ENCODE measurements around the gene CYTH1. TPM values are rescaled to one million over a fixed set of nuclear protein-coding genes. Genes with fewer than 3 reads are reported as not detected.
A peak's percentile ranks its signal among the peaks of the same experiment; 100 is the strongest.
"Not testable (repeated sequence)": the region's sequence is repeated elsewhere in the genome, so short reads cannot be mapped to it uniquely, and the experiment has no call there.

CYTH1 gene
- total RNA-seq, 1 experiment from 2014 or later: 18.9 TPM

DNA sequence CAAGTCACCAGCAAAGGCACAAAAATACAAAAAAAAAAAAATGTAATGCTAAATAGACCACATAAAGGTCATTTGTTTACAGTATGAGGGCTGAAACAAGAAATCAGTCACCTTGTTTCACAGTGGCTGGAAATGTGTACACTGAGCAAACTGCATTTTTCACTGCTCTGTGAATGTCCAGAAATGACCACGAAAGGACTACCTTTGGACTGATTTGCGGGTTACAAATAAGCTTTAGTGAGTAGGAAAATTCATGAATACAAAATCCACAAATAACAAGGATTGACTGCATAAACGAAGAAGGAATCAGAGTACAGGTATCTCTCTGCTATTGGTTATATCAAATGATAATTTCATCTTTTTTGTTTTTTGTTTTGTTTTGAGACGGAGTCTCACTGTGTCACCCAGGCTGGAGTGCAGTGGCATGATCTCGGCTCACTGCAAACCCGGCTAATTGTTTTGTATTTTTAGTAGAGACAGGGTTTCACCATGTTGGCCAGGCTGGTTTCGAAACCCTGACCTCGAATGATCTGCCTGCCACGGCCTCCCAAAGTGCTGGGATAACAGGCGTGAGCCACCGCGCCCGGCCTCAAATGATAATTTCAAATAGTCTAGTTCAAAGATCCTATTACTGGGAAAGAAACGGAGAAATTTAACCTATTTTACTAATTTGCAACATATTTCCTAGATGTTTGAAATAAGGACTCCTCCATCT lies 30.5 kb downstream of the CYTH1 start:
- Histone ChIP-seq H3K27me3 (replicated peaks) (no peaks in the 10 kb centered on the region), H3K4me3 (no peak overlapping the region), H3K4me1 (replicated peaks) (peaks cover 7% of the 10 kb centered on the region), H3K9me3 (replicated peaks) (no peaks in the 10 kb centered on the region), H3K27ac (no peak overlapping the region), H3K36me3 (no peaks in the 10 kb centered on the region)
- no peak for DNase-seq (ENCODE audit: low read depth in 1 of 2, low spot score in 2 of 2)

DNA sequence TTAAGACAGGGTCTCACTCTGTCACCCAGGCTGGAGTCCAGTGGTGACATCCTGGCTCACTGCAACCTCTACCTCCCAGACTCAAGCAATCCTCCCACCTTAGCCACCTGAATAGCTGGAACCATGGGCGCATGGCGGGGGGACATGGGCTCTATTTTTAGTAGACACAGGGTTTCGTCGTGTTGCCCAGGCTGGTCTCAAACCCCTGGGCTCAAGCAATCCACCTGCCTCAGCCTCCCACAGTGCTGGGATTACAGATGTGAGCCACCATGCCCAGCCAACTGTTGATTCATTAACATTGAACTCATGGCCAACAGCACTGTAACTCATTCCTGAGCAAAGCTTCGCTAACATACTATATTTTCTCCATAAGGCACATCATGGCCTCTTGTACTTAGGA lies 31.1 kb downstream of the CYTH1 start:
- H3K4me3 ChIP-seq; H3K4me1 ChIP-seq (replicated peaks); DNase-seq (ENCODE audit: low read depth in 1 of 2, low spot score in 2 of 2); H3K27ac ChIP-seq; H3K27me3 ChIP-seq (replicated peaks); H3K9me3 ChIP-seq (replicated peaks); H3K36me3 ChIP-seq: not testable (repeated sequence)

DNA sequence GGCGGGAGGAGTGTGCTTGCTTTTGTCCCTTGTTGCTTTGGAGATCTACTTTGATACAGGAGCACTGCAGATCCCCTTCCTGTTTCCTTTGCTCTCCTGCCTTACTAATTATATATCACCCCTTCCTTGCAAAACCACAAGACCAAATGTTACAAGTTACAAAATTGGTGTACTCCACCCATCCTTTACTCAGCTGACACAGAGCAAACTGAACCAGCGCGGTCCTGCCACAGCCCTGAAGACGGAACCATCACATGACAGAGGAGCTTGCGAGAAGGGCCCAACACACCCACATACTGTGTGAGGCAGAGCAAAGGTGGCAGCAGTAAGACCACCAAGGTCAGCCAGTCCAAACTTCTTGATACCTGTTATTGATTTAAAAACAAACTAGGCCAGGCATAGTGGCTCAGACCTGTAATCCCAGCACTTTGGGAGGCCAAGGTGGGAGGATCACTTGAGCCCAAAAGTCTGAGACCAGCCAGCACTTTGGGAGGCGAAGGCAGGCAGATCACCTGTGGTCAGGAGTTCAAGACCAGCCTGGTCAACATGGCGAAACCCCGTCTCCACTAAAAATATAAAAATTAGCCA lies 33.2 kb downstream of the CYTH1 start:
- no peaks in the 10 kb centered on the region for H3K9me3 ChIP-seq (replicated peaks)
- no peak overlapping the region for H3K27ac ChIP-seq
- DNase-seq (ENCODE audit: low read depth in 1 of 2, low spot score in 2 of 2): no peak
- H3K4me3 ChIP-seq: no peak overlapping the region
- no peaks in the 10 kb centered on the region for H3K27me3 ChIP-seq (replicated peaks)
- H3K4me1 ChIP-seq (replicated peaks): peaks cover 7% of the 10 kb centered on the region
- no peaks in the 10 kb centered on the region for H3K36me3 ChIP-seq

DNA sequence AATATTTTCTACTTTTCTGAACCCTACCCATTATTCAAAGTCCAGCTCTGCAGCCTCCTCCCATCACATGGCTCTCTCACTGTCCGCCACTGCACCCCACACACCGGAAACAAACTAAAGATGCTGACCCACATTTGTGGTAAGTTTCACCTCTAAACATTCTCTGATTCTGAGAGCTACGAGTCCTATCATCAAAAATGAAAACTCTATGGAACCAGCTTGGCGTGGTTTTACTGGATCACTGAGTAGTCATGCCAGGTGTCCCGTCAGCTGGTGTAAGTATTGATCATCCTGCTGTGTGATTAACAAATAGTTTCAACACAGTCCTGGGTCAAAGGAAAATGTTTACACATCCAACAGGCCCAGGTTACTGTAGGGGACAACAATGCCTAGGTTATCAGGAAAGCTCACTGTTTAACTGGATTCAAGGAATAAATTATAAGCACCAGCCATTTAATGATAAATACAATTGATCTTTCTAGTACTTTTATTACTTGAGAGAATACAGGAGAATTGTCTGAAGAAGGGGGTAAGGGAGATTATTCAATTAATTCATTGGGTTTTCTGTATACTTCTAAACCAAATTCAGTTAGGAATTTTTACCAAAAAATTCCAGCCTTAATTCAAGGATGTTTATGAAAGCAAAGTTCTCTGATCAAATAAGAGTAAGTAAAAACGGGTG lies 33.9 kb downstream of the CYTH1 start:
- no peak for DNase-seq (ENCODE audit: low read depth in 1 of 2, low spot score in 2 of 2)

DNA sequence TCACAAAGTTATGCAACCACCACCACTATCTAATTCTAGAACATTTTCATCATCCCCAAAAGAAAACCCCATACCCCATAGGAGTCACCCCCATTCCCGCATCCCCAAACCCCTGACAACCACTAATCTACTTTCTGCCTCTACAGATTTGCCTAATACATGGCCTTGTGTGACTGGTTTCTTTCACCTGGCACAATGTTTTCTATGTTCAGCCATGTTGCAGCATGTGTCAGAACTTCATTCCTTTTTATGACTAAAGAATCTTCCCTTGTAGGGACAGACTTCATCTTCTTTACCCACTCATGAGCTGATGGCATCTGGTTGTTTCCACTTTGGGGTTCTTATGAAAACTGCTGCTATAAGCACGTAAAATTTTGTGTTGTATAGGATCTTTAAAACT lies 34.6 kb downstream of the CYTH1 start:
- no peak overlapping the region for H3K4me3 ChIP-seq
- no peaks in the 10 kb centered on the region for H3K27me3 ChIP-seq (replicated peaks)
- no peaks in the 10 kb centered on the region for H3K36me3 ChIP-seq
- peaks cover 7% of the 10 kb centered on the region for H3K4me1 ChIP-seq (replicated peaks)
- no peak for DNase-seq (ENCODE audit: low read depth in 1 of 2, low spot score in 2 of 2)
- no peaks in the 10 kb centered on the region for H3K9me3 ChIP-seq (replicated peaks)
- H3K27ac ChIP-seq: no peak overlapping the region

More for the DNA sequence above, 33.9 kb downstream of the CYTH1 start:
- no peak overlapping the region for H3K4me3 ChIP-seq
- H3K36me3 ChIP-seq: no peaks in the 10 kb centered on the region
- peaks cover 7% of the 10 kb centered on the region for H3K4me1 ChIP-seq (replicated peaks)
- no peaks in the 10 kb centered on the region for H3K27me3 ChIP-seq (replicated peaks)
- no peak overlapping the region for H3K27ac ChIP-seq
- H3K9me3 ChIP-seq (replicated peaks): no peaks in the 10 kb centered on the region

DNA sequence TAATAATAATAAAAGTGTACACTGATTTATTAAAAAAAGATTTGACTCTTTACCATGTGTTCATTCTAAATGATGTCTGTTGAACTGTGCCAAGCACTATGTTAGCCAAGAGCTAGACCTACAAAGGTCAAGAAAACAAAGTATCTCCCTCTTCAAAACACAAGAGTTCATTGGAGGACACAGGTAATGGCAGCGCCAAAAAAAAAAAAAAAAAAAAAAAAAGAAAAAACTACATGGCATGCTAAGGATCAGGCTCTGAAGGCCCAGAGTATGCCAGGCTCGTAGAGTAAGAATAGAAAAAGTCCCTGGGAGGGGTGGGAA lies 35.2 kb downstream of the CYTH1 start:
- no peaks in the 10 kb centered on the region for H3K27me3 ChIP-seq (replicated peaks)
- DNase-seq (ENCODE audit: low read depth in 1 of 2, low spot score in 2 of 2): no peak
- H3K4me1 ChIP-seq (replicated peaks): peaks cover 7% of the 10 kb centered on the region
- no peaks in the 10 kb centered on the region for H3K36me3 ChIP-seq
- no peaks in the 10 kb centered on the region for H3K9me3 ChIP-seq (replicated peaks)
- no peak overlapping the region for H3K4me3 ChIP-seq
- H3K27ac ChIP-seq: no peak overlapping the region

DNA sequence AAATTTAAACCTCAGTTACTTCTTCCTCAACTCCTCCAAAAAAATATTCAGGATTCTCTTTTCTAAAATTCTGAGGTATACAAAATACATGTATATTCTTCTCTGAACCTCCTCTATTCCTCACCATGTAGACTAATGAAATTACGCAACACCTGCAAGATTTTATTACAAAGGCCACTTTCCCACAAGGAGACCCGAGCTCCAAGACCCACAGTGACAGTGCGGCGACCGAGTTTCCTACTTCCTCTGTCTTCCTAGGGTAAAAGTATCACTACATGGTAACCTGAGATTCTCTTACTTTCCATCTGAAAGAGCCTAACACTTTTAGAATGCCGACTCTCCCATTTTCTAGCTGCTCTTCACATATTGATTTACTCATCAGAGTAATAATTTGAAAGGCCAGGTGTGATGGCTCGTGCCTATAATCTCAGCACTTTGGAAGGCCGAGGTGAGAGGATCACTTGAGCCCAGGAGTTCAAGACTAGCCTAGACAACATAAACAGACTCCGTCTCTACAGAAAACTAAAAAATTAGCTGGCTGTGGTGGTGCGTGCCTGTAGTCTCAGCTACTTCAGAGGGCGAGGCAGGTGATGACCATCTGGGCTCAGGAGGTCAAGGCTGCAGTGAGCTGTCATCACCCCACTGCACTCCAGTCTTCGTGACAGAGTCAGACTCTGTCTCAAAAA lies 35.7 kb downstream of the CYTH1 start:
- Histone ChIP-seq H3K4me1 (replicated peaks) (peaks cover 7% of the 10 kb centered on the region), H3K4me3 (no peak overlapping the region), H3K9me3 (replicated peaks) (no peaks in the 10 kb centered on the region), H3K36me3 (no peaks in the 10 kb centered on the region), H3K27me3 (replicated peaks) (no peaks in the 10 kb centered on the region), H3K27ac (no peak overlapping the region)
- DNase-seq (ENCODE audit: low read depth in 1 of 2, low spot score in 2 of 2): no peak

DNA sequence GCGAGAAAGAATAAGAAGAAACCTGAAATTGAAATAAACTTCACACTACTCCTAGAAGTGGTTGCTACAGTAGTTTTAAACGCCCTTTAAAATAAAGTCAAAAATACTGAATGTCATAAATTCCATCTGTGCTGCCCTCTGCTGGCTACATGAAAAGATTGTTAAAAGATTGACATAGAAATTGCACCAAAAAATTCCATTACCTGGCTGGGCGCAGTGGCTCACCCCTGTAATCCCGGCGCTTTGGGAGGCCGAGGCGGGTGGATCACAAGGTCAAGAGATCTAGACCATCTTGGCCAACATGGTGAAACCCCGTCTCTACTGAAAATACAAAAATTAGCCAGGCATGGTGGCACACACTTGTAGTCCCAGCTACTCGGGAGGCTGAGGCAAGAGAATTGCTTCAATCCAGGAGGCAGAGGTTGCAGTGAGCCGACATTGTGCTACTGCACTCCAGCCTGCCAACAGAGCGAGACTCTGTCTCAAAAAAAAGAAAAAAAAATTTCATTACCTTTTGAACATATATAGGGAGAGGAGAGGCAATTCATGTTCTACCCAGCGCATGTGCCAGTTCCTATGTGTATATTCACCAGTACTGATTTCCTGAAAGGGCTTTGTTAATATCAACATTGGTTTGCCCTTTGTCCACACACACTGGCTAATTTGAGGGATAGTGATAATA lies 36.5 kb downstream of the CYTH1 start:
- no peak overlapping the region for H3K4me3 ChIP-seq
- H3K9me3 ChIP-seq (replicated peaks): no peaks in the 10 kb centered on the region
- H3K4me1 ChIP-seq (replicated peaks): peaks cover 7% of the 10 kb centered on the region
- H3K27ac ChIP-seq: no peak overlapping the region
- no peaks in the 10 kb centered on the region for H3K36me3 ChIP-seq
- H3K27me3 ChIP-seq (replicated peaks): no peaks in the 10 kb centered on the region
- DNase-seq (ENCODE audit: low read depth in 1 of 2, low spot score in 2 of 2): peak in 1 of 2 experiments; percentile 42

DNA sequence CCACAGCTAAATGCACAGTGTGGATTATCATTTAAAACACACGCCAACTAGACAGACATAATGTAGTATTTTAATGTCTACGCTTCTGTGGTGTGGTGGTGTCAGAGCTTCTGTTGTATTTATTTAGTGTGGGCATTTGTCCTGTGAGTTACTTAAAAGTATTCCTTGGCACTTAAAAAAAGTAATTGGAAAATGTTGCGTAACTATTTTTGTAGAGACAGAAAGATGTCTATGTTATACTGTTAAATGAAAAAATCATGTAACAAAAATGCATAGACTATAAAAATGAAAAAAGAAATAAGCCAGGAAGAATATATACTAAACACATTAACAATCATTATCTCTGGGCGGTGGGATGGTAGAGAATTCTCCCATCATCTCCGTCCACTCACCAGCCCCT lies 39.2 kb downstream of the CYTH1 start:
- Histone ChIP-seq H3K36me3 (no peaks in the 10 kb centered on the region), H3K9me3 (replicated peaks) (no peaks in the 10 kb centered on the region), H3K4me1 (replicated peaks) (no peaks in the 10 kb centered on the region), H3K4me3 (no peak overlapping the region), H3K27me3 (replicated peaks) (no peaks in the 10 kb centered on the region), H3K27ac (no peak overlapping the region)
- DNase-seq (ENCODE audit: low read depth in 1 of 2, low spot score in 2 of 2): no peak

DNA sequence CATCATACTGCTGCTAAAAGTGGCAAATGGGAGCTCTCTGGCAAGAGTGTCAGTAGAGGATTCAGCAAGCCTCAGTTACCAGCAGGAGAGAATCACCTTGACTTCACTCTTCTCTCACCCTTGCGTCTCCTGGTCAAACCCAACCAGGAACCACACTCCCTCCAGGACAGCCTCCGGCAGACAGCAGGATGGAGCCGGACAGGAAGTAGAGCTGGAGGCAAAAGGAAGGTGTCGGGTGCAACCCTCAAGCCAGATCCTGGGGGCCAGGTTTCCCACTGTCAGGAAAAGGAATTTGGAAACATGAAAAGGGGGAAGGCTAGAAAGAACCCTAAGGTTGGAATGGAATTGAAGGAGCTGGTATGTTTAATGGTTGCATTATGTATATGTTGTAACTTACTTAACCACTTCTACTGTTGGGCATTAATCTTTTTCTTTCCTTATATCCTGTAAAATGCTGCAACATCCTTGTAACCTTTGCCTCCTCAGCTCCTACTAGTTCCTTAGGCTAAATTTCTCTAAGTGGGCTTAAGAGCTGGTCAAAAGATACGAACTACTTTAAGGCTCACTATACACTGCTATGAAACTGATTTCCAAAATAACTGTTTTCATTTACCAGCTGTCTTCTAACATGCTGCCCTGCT lies 40.3 kb downstream of the CYTH1 start:
- H3K4me1 ChIP-seq (replicated peaks): peaks cover 8% of the 10 kb centered on the region
- no peak for DNase-seq (ENCODE audit: low read depth in 1 of 2, low spot score in 2 of 2)

DNA sequence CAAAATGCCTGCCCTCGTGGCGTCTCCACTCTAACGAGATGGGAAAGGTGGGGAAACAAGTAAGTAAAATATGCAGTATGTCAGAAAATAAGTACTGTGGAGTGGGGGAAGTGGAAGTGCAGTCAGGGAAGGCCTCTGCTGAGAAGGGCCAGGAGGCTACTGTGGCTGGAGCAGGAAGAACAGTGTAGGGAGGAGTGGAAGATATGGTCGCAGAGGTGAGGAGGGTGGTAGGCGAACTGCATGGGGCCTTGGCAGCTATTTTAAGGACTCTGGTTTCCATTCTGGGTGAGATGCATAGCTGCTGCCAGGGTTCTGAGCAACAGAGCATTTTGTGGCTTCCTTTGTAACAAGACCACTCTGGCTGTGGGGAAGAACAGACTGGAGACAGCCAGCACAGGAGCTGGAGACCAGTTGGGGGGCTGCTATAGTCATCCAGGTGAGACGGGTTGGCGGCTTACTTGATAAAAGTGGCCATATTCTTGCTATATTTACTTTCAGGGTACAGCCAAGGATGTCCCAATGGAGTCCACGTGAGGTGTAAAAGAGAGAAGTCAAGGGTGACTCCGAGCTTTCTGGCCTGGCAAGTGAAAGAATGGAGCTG lies 42.6 kb downstream of the CYTH1 start:
- no peaks in the 10 kb centered on the region for H3K27me3 ChIP-seq (replicated peaks)

More for the DNA sequence above, 40.3 kb downstream of the CYTH1 start:
- H3K27me3 ChIP-seq (replicated peaks): no peaks in the 10 kb centered on the region
- no peak overlapping the region for H3K27ac ChIP-seq
- no peaks in the 10 kb centered on the region for H3K9me3 ChIP-seq (replicated peaks)
- no peak overlapping the region for H3K4me3 ChIP-seq
- no peaks in the 10 kb centered on the region for H3K36me3 ChIP-seq

DNA sequence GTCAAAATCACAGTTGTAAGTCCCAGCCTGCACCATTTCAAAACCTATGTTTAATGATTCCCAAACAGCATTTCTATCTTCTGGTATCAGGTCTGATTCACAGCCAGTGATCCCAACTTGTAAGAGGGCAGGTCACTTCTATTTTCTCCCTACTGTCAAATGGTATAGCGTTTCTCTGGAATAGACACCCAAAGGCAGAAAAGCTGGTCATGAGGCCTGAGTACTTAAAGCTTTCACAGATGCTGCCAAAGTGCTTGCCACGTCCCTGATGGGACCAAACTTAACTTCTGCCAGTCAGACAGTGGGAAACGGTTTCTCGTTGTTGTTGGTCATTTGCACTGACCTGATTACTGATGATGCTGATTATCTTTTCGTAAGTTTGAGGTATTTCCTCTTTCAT lies 43.4 kb downstream of the CYTH1 start:
- no peaks in the 10 kb centered on the region for H3K36me3 ChIP-seq
- H3K4me1 ChIP-seq (replicated peaks): peaks cover 25% of the 10 kb centered on the region
- DNase-seq (ENCODE audit: low read depth in 1 of 2, low spot score in 2 of 2): no peak
- H3K9me3 ChIP-seq (replicated peaks): no peaks in the 10 kb centered on the region
- H3K4me3 ChIP-seq: no peak overlapping the region
- H3K27ac ChIP-seq: no peak overlapping the region
- H3K27me3 ChIP-seq (replicated peaks): no peaks in the 10 kb centered on the region

More for the DNA sequence above, 42.6 kb downstream of the CYTH1 start:
- H3K27ac ChIP-seq: no peak overlapping the region
- no peaks in the 10 kb centered on the region for H3K36me3 ChIP-seq
- peaks cover 25% of the 10 kb centered on the region for H3K4me1 ChIP-seq (replicated peaks)
- no peak for DNase-seq (ENCODE audit: low read depth in 1 of 2, low spot score in 2 of 2)
- H3K4me3 ChIP-seq: no peak overlapping the region
- H3K9me3 ChIP-seq (replicated peaks): no peaks in the 10 kb centered on the region

DNA sequence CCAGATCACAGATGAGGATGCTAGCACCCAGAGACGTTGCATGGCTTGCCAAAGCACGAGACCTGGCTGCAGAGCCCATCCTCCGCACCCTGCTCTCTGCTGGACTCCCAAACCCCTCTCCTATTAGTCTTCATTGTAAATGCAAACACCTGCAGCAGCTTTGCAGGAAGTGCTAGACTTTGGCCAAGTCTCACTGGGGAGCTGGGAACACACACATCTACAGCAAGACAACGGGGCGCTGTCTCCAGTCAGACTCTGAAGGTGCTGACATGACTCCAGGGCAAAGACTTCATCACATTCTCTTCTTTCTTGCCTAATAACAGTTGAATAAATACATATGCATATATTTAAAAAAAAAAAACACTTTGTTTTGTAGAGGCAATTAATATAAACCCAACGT lies 43.8 kb downstream of the CYTH1 start:
- DNase-seq (ENCODE audit: low read depth in 1 of 2, low spot score in 2 of 2): no peak
- Histone ChIP-seq H3K27ac (no peak overlapping the region), H3K4me3 (no peak overlapping the region), H3K36me3 (no peaks in the 10 kb centered on the region), H3K9me3 (replicated peaks) (no peaks in the 10 kb centered on the region), H3K4me1 (replicated peaks) (peaks cover 25% of the 10 kb centered on the region), H3K27me3 (replicated peaks) (no peaks in the 10 kb centered on the region)
